ENCODE measurements around the gene S100A3. TPM values are rescaled to one million over a fixed set of nuclear protein-coding genes. Genes with fewer than 3 reads are reported as not detected.

The S100A3 gene
- total RNA-seq, 2 experiments from 2014 or later = not detected

DNA sequence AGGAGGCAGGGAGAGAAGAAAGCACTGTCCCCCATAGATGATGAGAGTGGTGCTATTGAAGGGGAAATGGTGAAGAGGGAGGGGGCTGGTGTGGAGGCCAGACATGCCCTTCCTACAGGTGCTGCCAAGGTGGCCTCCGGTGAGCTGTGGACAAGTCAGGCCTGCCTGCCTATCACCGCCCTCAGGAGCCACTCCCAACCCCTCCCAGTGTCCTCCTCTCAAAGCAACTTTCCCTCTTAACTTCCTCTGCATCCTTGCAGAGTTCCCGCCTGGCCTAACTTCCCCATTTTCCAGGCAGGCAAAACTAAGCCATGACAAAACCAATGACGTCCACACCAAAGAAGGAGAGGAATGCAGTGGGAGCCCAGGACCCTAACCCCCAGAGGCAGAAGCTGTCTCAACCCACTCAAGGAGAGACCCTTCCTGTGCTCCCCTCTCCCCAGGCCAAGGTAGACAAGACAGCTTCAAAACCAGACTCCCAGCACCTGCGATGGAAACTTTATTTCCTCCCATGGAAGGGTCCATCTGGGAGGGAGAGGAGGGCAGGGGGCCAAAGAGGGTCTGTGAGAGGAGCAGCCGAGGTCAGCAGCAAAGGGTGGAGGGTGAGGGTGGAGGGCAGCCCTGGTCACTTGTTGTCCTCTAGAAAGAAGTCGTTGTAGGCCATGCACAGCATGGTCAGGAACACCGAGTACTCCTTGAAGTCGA lies 12.2 kb downstream of the S100A3 start:
- peaks cover 61% of the 10 kb centered on the region for H3K36me3 Mint-ChIP-seq (ENCODE audit: low read depth)
- CTCF ChIA-PET = interaction anchor here (1.0 to 6.1 kb wide), 5 partner anchors 9 to 81 kb away, joined by 3 to 202 read pairs (median 5); partner anchors contain the start of genes S100A2, S100A3 and S100A4
- no peak for DNase-seq

DNA sequence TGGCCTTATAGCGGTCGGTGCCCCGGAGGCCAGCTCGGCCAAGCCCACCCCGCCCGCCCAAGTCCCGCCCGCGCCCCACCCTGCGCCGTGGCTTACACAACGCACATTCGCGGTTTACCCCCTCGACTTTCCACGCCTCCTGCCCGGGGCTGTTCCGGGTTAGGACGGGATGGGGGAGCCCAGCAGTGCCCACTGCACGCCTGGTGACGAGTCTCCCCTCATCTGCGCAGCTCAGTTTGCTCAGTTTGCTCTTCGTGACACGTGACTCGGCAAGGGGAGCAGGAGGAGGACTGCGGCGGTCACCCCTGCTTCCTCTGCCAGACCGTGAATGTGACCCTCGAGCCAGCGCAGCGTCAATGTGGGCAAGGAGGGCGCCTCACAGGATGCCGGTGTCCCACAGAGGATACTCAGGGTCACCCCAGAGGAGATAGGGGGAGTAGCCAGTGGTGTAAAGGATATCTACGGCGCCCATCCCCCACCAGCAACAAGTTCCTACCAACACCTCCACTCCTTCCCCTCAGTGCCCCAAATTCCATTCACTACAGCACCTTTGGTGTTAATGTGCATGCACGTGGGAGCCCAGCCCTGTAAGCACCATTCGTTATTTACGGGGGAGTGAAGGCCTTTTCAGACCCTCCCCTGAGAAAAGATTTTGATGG lies 12.9 kb downstream of the S100A3 start:
- no peaks in the 10 kb centered on the region for H3K27me3 Mint-ChIP-seq
- peak overlapping the region; percentile 94 for H3K27ac Mint-ChIP-seq
- ChIA-PET POLR2A (interaction anchor here (0.7 to 7.1 kb wide), 16 partner anchors 8 to 427 kb away, joined by 3 to 281 read pairs (median 9); partner anchors contain the start of genes CHTOP, ILF2, S100A1 and S100A13), CTCF (interaction anchor here (1.0 to 6.1 kb wide), 12 partner anchors 10 to 1501 kb away, joined by 3 to 202 read pairs (median 6); partner anchors contain the start of genes CHTOP, S100A2, S100A3 and S100A4)
- H3K36me3 Mint-ChIP-seq (ENCODE audit: low read depth) = peaks cover 57% of the 10 kb centered on the region
- peak overlapping the region; percentile 99 for H3K4me3 Mint-ChIP-seq
- peak; percentile 89 for DNase-seq
- H3K4me1 Mint-ChIP-seq = peaks cover 79% of the 10 kb centered on the region
- no peaks in the 10 kb centered on the region for H3K9me3 Mint-ChIP-seq

More for the DNA sequence above, 12.2 kb downstream of the S100A3 start:
- POLR2A ChIA-PET = interaction anchor here (1.0 to 7.1 kb wide), 7 partner anchors 8 to 98 kb away, joined by 3 to 281 read pairs (median 99); partner anchors contain the start of genes CHTOP, S100A14, S100A2 and S100A4
- Mint-ChIP-seq H3K4me3 (peak overlapping the region; percentile 99), H3K27me3 (no peaks in the 10 kb centered on the region), H3K4me1 (peaks cover 79% of the 10 kb centered on the region), H3K27ac (peak overlapping the region; percentile 94), H3K9me3 (no peaks in the 10 kb centered on the region)

DNA sequence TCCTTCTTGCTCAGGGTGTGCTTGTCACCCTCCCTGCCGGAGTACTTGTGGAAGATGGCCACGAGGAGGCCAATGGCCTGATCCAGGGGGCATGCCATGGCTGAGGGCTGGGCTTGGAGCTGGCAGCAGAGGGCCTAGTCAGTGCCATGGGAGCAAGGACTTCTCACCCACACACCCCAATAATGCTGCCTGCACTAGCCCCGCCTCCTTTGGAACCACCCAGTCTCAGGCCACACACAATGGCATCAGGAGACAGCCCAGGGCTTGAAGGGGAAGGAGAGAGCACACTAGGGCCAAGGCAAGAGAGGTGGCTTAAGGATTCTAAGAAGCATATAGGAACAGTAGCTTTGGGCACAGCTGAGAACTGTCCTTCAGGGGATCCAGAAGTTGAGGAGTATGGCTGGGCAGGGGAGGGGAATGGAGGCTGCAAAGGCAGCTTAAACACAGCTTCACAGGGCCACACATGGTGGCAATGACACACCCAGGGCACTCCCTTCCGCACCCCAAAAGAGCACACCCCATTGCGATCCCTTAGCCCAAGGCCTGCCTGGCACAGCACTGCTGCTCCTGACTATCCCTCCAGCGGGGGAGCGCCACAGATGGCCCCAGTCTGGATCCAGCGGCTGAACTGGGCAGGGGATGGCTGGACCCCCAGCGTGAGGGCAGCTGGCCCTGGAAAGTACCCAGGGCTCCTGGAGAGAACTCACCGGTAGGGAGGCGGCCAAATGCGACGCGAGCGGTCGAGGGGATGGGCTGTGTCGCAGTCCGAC lies 13.6 kb downstream of the S100A3 start, which contains the start of gene S100A6:
S100A6 (minus strand) TSS at position 750 of the 770 bp plus-strand sequence; CDS start at position 98, 652 bp downstream.
- Mint-ChIP-seq H3K27me3 (no peaks in the 10 kb centered on the region), H3K9me3 (no peaks in the 10 kb centered on the region), H3K27ac (peak within 1 kb of the TSS; percentile 94), H3K4me3 (peak within 1 kb of the TSS; percentile 99), H3K36me3 (ENCODE audit: low read depth) (peaks cover 53% of the 10 kb centered on the region), H3K4me1 (peaks cover 79% of the 10 kb centered on the region)
- ChIA-PET POLR2A (interaction anchor here (0.6 to 7.1 kb wide), 19 partner anchors 9 to 428 kb away, joined by 3 to 281 read pairs (median 8); partner anchors contain the start of genes CHTOP, DENND4B, ILF2 and S100A1), CTCF (interaction anchor here (1.0 to 6.1 kb wide), 11 partner anchors 10 to 1500 kb away, joined by 3 to 202 read pairs (median 7); partner anchors contain the start of genes CHTOP, S100A2, S100A3 and S100A4)
- peak; percentile 72 for DNase-seq

DNA sequence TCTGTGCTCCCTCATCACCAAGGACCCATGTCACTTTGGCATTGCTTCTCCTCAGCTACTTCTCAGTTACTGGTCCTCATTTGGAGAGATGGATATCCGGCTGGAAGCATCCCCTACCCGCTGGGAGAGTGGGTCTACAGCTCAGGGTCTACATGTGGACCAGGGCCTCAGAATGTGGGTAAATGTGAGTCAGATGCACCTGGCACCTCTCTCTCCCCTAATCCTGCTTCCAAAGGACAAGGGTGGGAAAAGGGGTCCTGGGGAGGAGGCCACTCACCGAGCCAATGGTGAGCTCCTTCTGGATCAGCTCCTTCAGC lies 14.2 kb downstream of the S100A3 start:
- Mint-ChIP-seq H3K4me3 (peak overlapping the region; percentile 99), H3K9me3 (no peaks in the 10 kb centered on the region), H3K36me3 (ENCODE audit: low read depth) (peaks cover 47% of the 10 kb centered on the region), H3K27ac (peak overlapping the region; percentile 94), H3K27me3 (no peaks in the 10 kb centered on the region), H3K4me1 (peaks cover 75% of the 10 kb centered on the region)
- ChIA-PET POLR2A (interaction anchor here (0.6 to 7.1 kb wide), 16 partner anchors 10 to 428 kb away, joined by 3 to 281 read pairs (median 10); partner anchors contain the start of genes CHTOP, DENND4B, ILF2 and S100A1), CTCF (interaction anchor here (1.0 to 6.1 kb wide), 9 partner anchors 10 to 1500 kb away, joined by 3 to 202 read pairs (median 12); partner anchors contain the start of genes CHTOP, S100A2, S100A3 and S100A4)
- no peak for DNase-seq

DNA sequence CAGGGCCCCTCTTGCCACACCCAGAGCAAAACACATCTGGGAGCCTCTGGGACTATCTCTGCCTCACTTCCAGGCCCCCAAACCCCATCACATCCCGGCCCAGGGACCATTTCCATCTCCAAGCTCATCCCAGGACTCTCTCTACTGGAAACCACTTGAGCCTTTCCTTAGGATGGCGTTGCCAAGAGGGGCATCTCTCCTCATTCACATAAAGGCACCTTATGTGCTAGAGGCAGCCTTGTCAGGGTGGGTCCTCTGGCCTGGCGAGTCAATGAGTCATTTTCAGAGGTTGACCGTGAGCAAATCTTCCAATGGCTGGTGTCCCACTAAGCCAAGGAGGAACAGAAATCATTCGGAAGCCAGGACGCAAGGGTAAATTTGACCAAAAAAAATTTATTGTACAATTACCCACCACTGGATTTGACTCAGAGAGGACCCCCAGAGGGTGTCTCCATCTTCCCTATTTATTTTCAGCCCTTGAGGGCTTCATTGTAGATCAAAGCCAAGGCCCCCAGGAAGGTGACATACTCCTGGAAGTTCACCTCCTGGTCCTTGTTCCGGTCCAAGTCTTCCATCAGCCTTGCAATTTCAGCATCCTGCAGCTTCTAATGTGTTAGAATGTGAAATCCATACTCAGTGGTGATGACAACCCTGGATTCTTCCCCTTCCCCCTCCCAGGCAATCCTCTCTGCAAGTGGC lies 14.7 kb downstream of the S100A3 start:
- DNase-seq = no peak
- Mint-ChIP-seq H3K36me3 (ENCODE audit: low read depth) (peaks cover 45% of the 10 kb centered on the region), H3K4me3 (peak overlapping the region; percentile 99), H3K27ac (peak overlapping the region; percentile 94), H3K27me3 (no peaks in the 10 kb centered on the region), H3K9me3 (no peaks in the 10 kb centered on the region), H3K4me1 (peaks cover 73% of the 10 kb centered on the region)
- CTCF ChIA-PET = interaction anchor here (1.2 to 6.1 kb wide), 12 partner anchors 9 to 99 kb away, joined by 3 to 202 read pairs (median 14); partner anchors contain the start of genes CHTOP, S100A14, S100A2 and S100A3
- POLR2A ChIA-PET = interaction anchor here (1.1 to 7.1 kb wide), 18 partner anchors 9 to 429 kb away, joined by 3 to 281 read pairs (median 10); partner anchors contain the start of genes CHTOP, ILF2, S100A1 and S100A13

DNA sequence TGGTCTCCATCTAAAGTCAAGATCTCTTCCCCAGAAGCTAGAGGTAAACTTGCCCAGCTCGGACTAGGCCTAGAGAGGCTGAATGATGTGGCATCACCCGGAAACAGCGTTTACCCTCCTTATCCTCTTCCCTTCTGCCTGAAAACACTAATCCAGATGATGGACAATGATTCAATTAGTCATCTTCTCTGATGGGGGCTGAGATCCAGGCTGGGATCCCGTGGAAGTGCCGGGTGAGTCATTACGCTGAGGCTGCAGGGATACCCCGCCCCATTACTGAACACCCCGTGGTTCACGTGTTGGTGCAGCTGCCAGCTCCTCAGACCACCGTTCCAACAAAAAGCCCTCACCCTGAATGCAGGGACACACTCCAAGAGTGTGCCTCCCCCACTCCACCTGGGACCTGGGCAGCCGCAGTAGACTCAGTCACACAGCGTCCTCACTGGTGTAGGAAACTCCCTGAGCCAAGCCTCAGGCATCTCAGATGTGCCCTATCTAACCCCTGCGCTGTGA lies 15.3 kb downstream of the S100A3 start:
- CTCF ChIA-PET = interaction anchor here (0.6 to 6.1 kb wide), 17 partner anchors 8 to 100 kb away, joined by 3 to 202 read pairs (median 15); partner anchors contain the start of genes CHTOP, S100A14, S100A2 and S100A3
- peak overlapping the region; percentile 99 for H3K4me3 Mint-ChIP-seq
- peaks cover 75% of the 10 kb centered on the region for H3K4me1 Mint-ChIP-seq
- H3K27ac Mint-ChIP-seq = peak overlapping the region; percentile 94
- no peaks in the 10 kb centered on the region for H3K27me3 Mint-ChIP-seq
- no peaks in the 10 kb centered on the region for H3K9me3 Mint-ChIP-seq
- H3K36me3 Mint-ChIP-seq (ENCODE audit: low read depth) = peaks cover 51% of the 10 kb centered on the region
- POLR2A ChIA-PET = interaction anchor here (1.1 to 7.1 kb wide), 15 partner anchors 7 to 429 kb away, joined by 3 to 281 read pairs (median 13); partner anchors contain the start of genes CHTOP, S100A2, S100A4 and S100A5
- peak; percentile 30 for DNase-seq

DNA sequence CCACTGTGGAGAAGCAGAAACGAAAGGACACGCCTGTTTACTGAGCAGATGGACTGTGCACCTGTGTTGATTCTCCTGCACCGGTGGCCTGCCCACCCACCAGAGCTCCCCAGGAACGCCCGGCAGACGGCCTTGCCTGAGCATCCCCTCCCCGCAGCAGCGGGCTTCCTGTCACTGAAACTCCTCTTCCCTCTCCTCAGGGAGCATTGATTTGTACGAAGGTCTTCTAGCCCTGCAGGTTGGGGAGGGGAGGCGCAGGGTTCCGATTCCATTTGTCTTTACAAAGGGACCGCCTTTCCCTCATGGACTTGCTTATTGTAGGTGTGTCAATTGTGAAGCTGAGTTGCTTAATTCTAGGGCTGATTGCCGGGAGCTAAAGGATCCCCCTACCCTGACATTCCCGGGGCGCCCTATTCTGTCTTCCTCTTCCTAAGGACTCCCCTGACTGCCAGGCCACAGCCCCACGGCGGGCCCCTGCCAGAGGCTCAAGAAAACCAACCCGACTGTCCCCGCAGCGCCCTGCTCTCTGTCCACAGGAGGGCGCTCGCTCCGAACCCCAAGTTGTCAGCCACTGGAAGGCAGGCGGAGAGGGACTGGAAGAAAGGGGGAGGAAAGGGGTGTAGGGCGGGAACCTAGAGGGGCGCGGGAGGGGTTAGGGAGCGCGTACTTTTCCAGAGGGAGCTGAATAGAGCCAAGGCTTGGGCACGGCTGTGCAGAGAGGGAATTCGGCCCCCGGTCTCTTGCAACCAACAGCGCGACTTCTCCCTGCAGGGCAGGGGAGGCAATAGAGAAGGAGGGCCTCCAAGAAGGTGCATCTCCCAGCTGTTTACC lies 16.1 kb downstream of the S100A3 start:
- Mint-ChIP-seq H3K4me3 (peak overlapping the region; percentile 99), H3K27ac (peak overlapping the region; percentile 94), H3K4me1 (peaks cover 69% of the 10 kb centered on the region), H3K36me3 (ENCODE audit: low read depth) (peaks cover 50% of the 10 kb centered on the region), H3K27me3 (no peaks in the 10 kb centered on the region), H3K9me3 (no peaks in the 10 kb centered on the region)
- DNase-seq = peak; percentile 89
- ChIA-PET POLR2A (interaction anchor here (0.6 to 7.1 kb wide), 24 partner anchors 8 to 458 kb away, joined by 3 to 281 read pairs (median 6); partner anchors contain the start of genes CHTOP, INTS3, RPS27 and S100A2), CTCF (interaction anchor here (0.8 to 6.1 kb wide), 24 partner anchors 8 to 454 kb away, joined by 3 to 202 read pairs (median 8); partner anchors contain the start of genes CHTOP, S100A13, S100A14 and S100A2)

DNA sequence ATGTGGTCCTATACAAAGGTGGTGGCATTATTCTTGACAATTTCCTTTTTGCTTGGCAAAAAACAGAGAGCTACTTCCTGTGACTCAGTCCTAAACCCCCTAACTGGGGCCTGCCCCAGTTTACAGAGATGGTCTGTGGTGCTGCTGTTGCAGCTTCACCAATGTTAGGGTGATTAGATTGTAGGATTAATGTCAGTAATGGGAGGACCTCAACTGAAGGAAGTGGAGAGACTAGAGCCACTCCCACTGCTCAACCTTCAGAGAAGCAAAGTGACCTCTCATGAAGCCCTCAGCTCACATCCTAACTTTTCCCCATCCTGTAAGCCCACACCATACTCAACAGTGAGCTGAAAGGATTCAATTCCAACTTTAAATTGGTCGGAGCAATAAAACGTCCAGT lies 16.9 kb downstream of the S100A3 start:
- CTCF ChIA-PET = interaction anchor here (0.9 to 6.1 kb wide), 23 partner anchors 7 to 455 kb away, joined by 3 to 202 read pairs (median 10); partner anchors contain the start of genes CHTOP, S100A13, S100A14 and S100A2
- peak overlapping the region; percentile 99 for H3K4me3 Mint-ChIP-seq
- H3K27ac Mint-ChIP-seq = peak overlapping the region; percentile 94
- H3K36me3 Mint-ChIP-seq (ENCODE audit: low read depth) = peaks cover 46% of the 10 kb centered on the region
- POLR2A ChIA-PET = interaction anchor here (1.0 to 7.1 kb wide), 21 partner anchors 8 to 458 kb away, joined by 3 to 281 read pairs (median 7); partner anchors contain the start of genes CHTOP, INTS3, RPS27 and S100A2
- H3K4me1 Mint-ChIP-seq = peaks cover 62% of the 10 kb centered on the region
- H3K27me3 Mint-ChIP-seq = no peaks in the 10 kb centered on the region
- no peaks in the 10 kb centered on the region for H3K9me3 Mint-ChIP-seq
- DNase-seq = peak; percentile 74

DNA sequence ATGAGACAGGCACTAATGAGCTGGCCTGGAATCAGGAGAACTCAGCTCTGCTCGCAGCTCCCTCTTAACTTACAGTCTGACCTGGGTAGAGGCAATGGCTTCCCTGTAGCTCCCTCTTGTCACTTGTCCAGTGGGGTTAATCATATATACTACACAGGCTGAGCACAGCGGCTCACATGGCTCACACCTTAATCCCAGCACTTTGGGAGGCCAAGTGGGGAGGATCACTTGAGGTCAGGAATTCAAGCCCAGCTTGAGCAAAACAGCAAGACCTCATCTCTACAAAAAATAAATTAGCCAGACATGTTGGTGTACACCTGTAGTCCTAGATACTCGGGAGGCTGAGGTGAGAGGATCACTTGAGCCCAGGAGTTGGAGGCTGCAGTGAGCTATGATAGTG lies 17.4 kb downstream of the S100A3 start:
- H3K4me3 Mint-ChIP-seq = peak overlapping the region; percentile 7

DNA sequence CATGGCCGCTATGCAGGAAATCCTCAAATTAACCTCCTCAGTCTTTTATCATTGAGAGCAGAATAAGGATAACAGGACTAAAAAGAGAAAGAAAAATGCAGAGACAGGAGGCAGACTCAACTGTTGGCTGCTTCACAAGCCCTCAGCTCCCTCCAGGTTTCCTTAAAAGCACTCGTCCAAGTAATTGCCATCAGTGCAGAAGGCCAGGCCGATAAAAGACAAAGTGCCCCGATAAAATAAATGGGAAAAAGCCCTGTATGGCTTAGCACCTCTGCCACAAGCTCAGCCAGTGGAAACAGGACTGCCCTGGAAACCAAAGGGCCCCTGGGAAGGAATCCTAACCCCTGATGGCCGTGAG lies 21.4 kb downstream of the S100A3 start:
- Mint-ChIP-seq H3K4me1 (peaks cover 31% of the 10 kb centered on the region), H3K36me3 (ENCODE audit: low read depth) (peaks cover 16% of the 10 kb centered on the region), H3K9me3 (no peaks in the 10 kb centered on the region), H3K27me3 (no peaks in the 10 kb centered on the region), H3K4me3 (no peak overlapping the region), H3K27ac (no peak overlapping the region)
- ChIA-PET POLR2A (no interaction called here), CTCF (interaction anchor here (1.3 kb wide), 1 partner anchor 16 kb away, joined by 3 read pairs; no protein-coding TSS in a partner anchor)
- DNase-seq = no peak

More for the DNA sequence above, 17.4 kb downstream of the S100A3 start:
- H3K9me3 Mint-ChIP-seq = no peaks in the 10 kb centered on the region
- peak overlapping the region; percentile 94 for H3K27ac Mint-ChIP-seq
- ChIA-PET CTCF (interaction anchor here (0.9 to 6.1 kb wide), 21 partner anchors 9 to 455 kb away, joined by 3 to 202 read pairs (median 10); partner anchors contain the start of genes CHTOP, S100A13, S100A14 and S100A2), POLR2A (interaction anchor here (1.0 to 7.1 kb wide), 18 partner anchors 8 to 459 kb away, joined by 3 to 281 read pairs (median 8); partner anchors contain the start of genes CHTOP, INTS3, RPS27 and S100A2)
- peaks cover 44% of the 10 kb centered on the region for H3K36me3 Mint-ChIP-seq (ENCODE audit: low read depth)
- peaks cover 57% of the 10 kb centered on the region for H3K4me1 Mint-ChIP-seq
- no peaks in the 10 kb centered on the region for H3K27me3 Mint-ChIP-seq
- DNase-seq = no peak
